ENCODE measurements around the gene NOL9. TPM values are rescaled to one million over a fixed set of nuclear protein-coding genes. Genes with fewer than 3 reads are reported as not detected.

Gene NOL9
- total and polyA plus RNA-seq, 10 of the 15 experiments (the other 5 are each of a cell fraction or from before 2014, with no cell fraction given), result 3.9 to 35.9 (median 23.0) TPM

DNA sequence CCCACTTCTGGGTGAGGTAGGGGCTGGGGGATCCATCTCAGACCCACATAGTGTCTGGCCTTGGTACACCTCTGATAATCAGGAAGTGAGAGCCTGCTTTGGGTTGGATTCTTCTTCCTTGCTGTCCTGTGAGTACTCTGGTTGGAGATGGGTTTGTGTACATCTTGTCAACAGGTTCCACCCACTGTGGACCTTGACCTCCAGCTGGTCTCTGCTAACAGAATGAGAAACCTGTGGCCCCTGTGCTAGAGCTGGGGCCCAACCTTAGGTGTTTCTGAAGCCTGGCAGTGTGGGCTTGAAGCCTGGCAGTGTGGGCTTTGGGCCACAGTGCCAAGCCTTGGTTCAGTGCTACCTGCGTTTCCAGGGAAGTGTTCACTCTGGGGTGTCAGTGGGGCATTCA, 28.1 kb upstream of the NOL9 start:
- DNase-seq (ENCODE audit: low read depth, low spot score) (no peak), FAIRE-seq (no peak), ATAC-seq (peak; percentile 16)
- no TSS peak for BruUV-seq (replicated peaks)
- H3K4me3 ChIP-seq, result peak overlapping the region; percentile 36; the same call in 1 of the 2 replicates
- ChIA-PET POLR2A (interaction anchor here (0.5 to 3.9 kb wide), 3 partner anchors 17 to 25 kb away, joined by 3 to 22 read pairs (median 3); no protein-coding TSS in a partner anchor), RAD21 (ENCODE audit: unreplicated experiment) (interaction anchor here (1.0 to 4.7 kb wide), 2 partner anchors 19 to 31 kb away, joined by 3 to 38 read pairs; partner anchors contain the start of genes KLHL21 and PHF13), CTCF (interaction anchor here (0.7 to 4.4 kb wide), 3 partner anchors 18 to 29 kb away, joined by 4 to 29 read pairs (median 15); partner anchors contain the start of genes NOL9 and TAS1R1), SMC1A (ENCODE audit: uncharacterized antibody, unreplicated experiment) (interaction anchor here (0.9 to 2.9 kb wide), 3 partner anchors 18 to 42 kb away, joined by 4 to 16 read pairs (median 4); partner anchors contain the start of gene THAP3)
- no peaks in the 10 kb centered on the region for H3K27me3 ChIP-seq (replicated peaks in 1 of 2; ENCODE audit: control insufficient read depth in 2 of 2, insufficient read depth in 2 of 2, low read length in 1 of 2)
- in situ Hi-C loops (cut with MboI) (no loop called here), intact Hi-C loops (cut with micrococcal nuclease; ENCODE audit: unreplicated experiment) (no loop called here)
- 0 out of 2 replicates have a peak, but pooled peaks have one; percentile 20 for TF ChIP-seq BMI1 (IDR thresholded peaks at IDR 0.05; ENCODE audit: borderline replicate concordance)
- peak; percentile 19; the same call in 1 of the 2 replicates for TF ChIP-seq MTA2 (IDR thresholded peaks at IDR 0.05; ENCODE audit: low read depth)
- TF ChIP-seq NR2F1 (conservative IDR thresholded peaks at IDR 0.05), result 0 out of 2 replicates have a peak, but pooled peaks have one; percentile 34
- no peak for TF ChIP-seq CHD1 (IDR thresholded peaks at IDR 0.05; ENCODE audit: low read depth, low read length)
- TF ChIP-seq, protein P1, sequence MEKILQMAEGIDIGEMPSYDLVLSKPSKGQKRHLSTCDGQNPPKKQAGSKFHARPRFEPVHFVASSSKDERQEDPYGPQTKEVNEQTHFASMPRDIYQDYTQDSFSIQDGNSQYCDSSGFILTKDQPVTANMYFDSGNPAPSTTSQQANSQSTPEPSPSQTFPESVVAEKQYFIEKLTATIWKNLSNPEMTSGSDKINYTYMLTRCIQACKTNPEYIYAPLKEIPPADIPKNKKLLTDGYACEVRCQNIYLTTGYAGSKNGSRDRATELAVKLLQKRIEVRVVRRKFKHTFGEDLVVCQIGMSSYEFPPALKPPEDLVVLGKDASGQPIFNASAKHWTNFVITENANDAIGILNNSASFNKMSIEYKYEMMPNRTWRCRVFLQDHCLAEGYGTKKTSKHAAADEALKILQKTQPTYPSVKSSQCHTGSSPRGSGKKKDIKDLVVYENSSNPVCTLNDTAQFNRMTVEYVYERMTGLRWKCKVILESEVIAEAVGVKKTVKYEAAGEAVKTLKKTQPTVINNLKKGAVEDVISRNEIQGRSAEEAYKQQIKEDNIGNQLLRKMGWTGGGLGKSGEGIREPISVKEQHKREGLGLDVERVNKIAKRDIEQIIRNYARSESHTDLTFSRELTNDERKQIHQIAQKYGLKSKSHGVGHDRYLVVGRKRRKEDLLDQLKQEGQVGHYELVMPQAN (conservative IDR thresholded peaks at IDR 0.05), result peak; percentile 53; the same call in 1 of the 2 replicates
- TF ChIP-seq SIN3A (IDR thresholded peaks at IDR 0.05; ENCODE audit: low read depth, low read length), result peak; percentile 77; the same call in 1 of the 2 replicates
- TF ChIP-seq FOXK2 (IDR thresholded peaks at IDR 0.05), result peak; percentile 54
- TF ChIP-seq FOS (IDR thresholded peaks at IDR 0.05; ENCODE audit: borderline replicate concordance, extremely low read depth, insufficient read length), result no peak
- TF ChIP-seq CHD2 (IDR thresholded peaks at IDR 0.05; ENCODE audit: borderline replicate concordance, low read depth, low read length), result no peak
- TF ChIP-seq TAF1 (IDR thresholded peaks at IDR 0.05; ENCODE audit: borderline replicate concordance, low read depth, low read length), result no peak
- H3K27ac ChIP-seq (ENCODE audit: control insufficient read depth, insufficient read depth), result no peak overlapping the region
- H3K9ac ChIP-seq (ENCODE audit: control insufficient read depth, insufficient read depth, low read length), result 0 out of 2 replicates have a peak overlapping the region, but pooled peaks have one; percentile 10
- peak overlapping the region; percentile 70 for H3K4me2 ChIP-seq (ENCODE audit: control insufficient read depth, insufficient read depth)
- WGBS (ENCODE audit: insufficient coverage, insufficient replicate concordance, low lambda C conversion rate, missing lambda C conversion rate), result 90% methylated on average over 1 of the region's 1 CpG
- H4K20me1 ChIP-seq (ENCODE audit: control insufficient read depth, insufficient read depth), result no peaks in the 10 kb centered on the region
- no peak overlapping the region for H2AFZ ChIP-seq (ENCODE audit: control insufficient read depth, low read depth, low read length)
- peaks cover 21% of the 10 kb centered on the region for H3K79me2 ChIP-seq (ENCODE audit: control insufficient read depth, insufficient read depth, low read length)
- H3K36me3 ChIP-seq (ENCODE audit: control insufficient read depth in 2 of 2, insufficient read depth in 2 of 2, low read length in 1 of 2), result no peaks in the 10 kb centered on the region; a peak in 1 of 4 replicates
- H3K9me3 ChIP-seq (replicated peaks; ENCODE audit: control insufficient read depth, insufficient read depth, low read length), result no peaks in the 10 kb centered on the region
- peaks cover 13% of the 10 kb centered on the region for H3K4me1 ChIP-seq (ENCODE audit: control insufficient read depth, insufficient read depth, low read length)
